ENCODE data around the gene ACTR2.

GRCh38 chr2:65213035-65213434, 14.6 kb upstream of the ACTR2 start:
- no peak for TF ChIP-seq IRF2 (CRISPR knock-in tag; IDR thresholded peaks at IDR 0.05; ENCODE audit: borderline replicate concordance, low read depth)
- no peak for TF ChIP-seq USF2 (CRISPR knock-in tag; IDR thresholded peaks at IDR 0.05)
- TF ChIP-seq CTCF (IDR thresholded peaks at IDR 0.05): no peak

All from WTC11 (cell line).